RWPE2 (cell line): ENCODE data around the gene TRERF1.
"Not testable (repeated sequence)": the region's sequence is repeated elsewhere in the genome, so short reads cannot be mapped to it uniquely, and the experiment has no call there.

Experiments
- ATAC-seq: fragments of 200-7000 bp; cut with Tn5 transposase; 3 replicates; pipeline ENCODE4 v1.9.1; 2021; ENCODE audit warnings: low read depth
- DNase-seq: peaks from one replicate; pipeline ENCODE4 v3.0.0-alpha.2; 2020; ENCODE audit warnings: low spot score
- H3K27ac ChIP-seq: fragments of 450-650 bp; 2 replicates; pipeline ENCODE4 v1.5.1; 2017; ENCODE audit warnings: mild to moderate bottlenecking; ENCODE audit not compliant: poor library complexity, severe bottlenecking
- H3K27me3 ChIP-seq: fragments of 250-450 bp; sonication (Bioruptor Pico); 2 replicates; pipeline ENCODE4 v1.5.1; 2021; ENCODE audit warnings: mild to moderate bottlenecking, moderate library complexity; ENCODE audit not compliant: insufficient read depth, poor library complexity, severe bottlenecking
- H3K36me3 ChIP-seq: fragments of 250-450 bp; sonication (Bioruptor Pico); 2 replicates; pipeline ENCODE4 v1.5.1; 2020; ENCODE audit warnings: low read depth, mild to moderate bottlenecking, moderate library complexity
- H3K4me1 ChIP-seq: fragments of 250-450 bp; sonication (Bioruptor Pico); 2 replicates; pipeline ENCODE4 v1.5.1; 2021; ENCODE audit warnings: mild to moderate bottlenecking, moderate library complexity; ENCODE audit not compliant: insufficient read depth, poor library complexity, severe bottlenecking
- H3K4me3 ChIP-seq: fragments of 250-450 bp; sonication (Bioruptor Pico); 2 replicates; pipeline ENCODE4 v1.5.1; 2021; ENCODE audit warnings: mild to moderate bottlenecking, moderate library complexity; ENCODE audit not compliant: severe bottlenecking
- H3K9me3 ChIP-seq: fragments of 250-450 bp; sonication (Bioruptor Pico); 2 replicates; pipeline ENCODE4 v1.5.1; 2021; ENCODE audit warnings: mild to moderate bottlenecking, moderate library complexity; ENCODE audit not compliant: severe bottlenecking
- CTCF ChIP-seq: fragments of 450-650 bp; IDR thresholded peaks from one replicate; pipeline ENCODE4 v1.5.1; 2017; ENCODE audit warnings: mild to moderate bottlenecking, moderate library complexity; ENCODE audit not compliant: poor library complexity, severe bottlenecking

Gene TRERF1

GRCh38 chr6:42210551-42210950 is 241.2 kb downstream of the TRERF1 start:
- Histone ChIP-seq H3K4me1 (peaks cover 21% of the 10 kb centered on the region), H3K36me3 (peaks cover 94% of the 10 kb centered on the region), H3K4me3 (no peak overlapping the region), H3K27ac (no peak overlapping the region), H3K27me3 (no peaks in the 10 kb centered on the region), H3K9me3 (no peaks in the 10 kb centered on the region)
- TF ChIP-seq CTCF: no peak
- ATAC-seq (no peak), DNase-seq (no peak)

GRCh38 chr6:42207559-42207958 is 244.2 kb downstream of the TRERF1 start:
- not testable (repeated sequence) for H3K27me3 ChIP-seq, H3K4me1 ChIP-seq, H3K27ac ChIP-seq, ATAC-seq, H3K4me3 ChIP-seq, H3K9me3 ChIP-seq, DNase-seq
- H3K36me3 ChIP-seq: peaks cover 87% of the 10 kb centered on the region

- ATAC-seq (no peak), DNase-seq (no peak)
- TF ChIP-seq CTCF: no peak
- Histone ChIP-seq H3K36me3 (peaks cover 60% of the 10 kb centered on the region), H3K27ac (peak overlapping the region; percentile 26), H3K4me3 (no peak overlapping the region), H3K4me1 (peaks cover 7% of the 10 kb centered on the region), H3K27me3 (no peaks in the 10 kb centered on the region), H3K9me3 (no peaks in the 10 kb centered on the region)
Measured at GRCh38 chr6:42204768-42205282, 246.9 kb downstream of the TRERF1 start.

GRCh38 chr6:42203183-42203582 is 248.5 kb downstream of the TRERF1 start:
- Histone ChIP-seq H3K27me3 (no peaks in the 10 kb centered on the region), H3K4me3 (no peak overlapping the region), H3K36me3 (peaks cover 43% of the 10 kb centered on the region), H3K9me3 (no peaks in the 10 kb centered on the region), H3K4me1 (peaks cover 13% of the 10 kb centered on the region), H3K27ac (no peak overlapping the region)
- no peak for TF ChIP-seq CTCF
- ATAC-seq: no peak
- DNase-seq: no peak

GRCh38 chr6:42202131-42202915 is 249.4 kb downstream of the TRERF1 start:
- not testable (repeated sequence) for DNase-seq, H3K4me3 ChIP-seq, H3K27me3 ChIP-seq, H3K9me3 ChIP-seq, ATAC-seq, H3K27ac ChIP-seq
- peaks cover 34% of the 10 kb centered on the region for H3K36me3 ChIP-seq
- peaks cover 19% of the 10 kb centered on the region for H3K4me1 ChIP-seq

GRCh38 chr6:42201382-42201781 is 250.3 kb downstream of the TRERF1 start:
- Histone ChIP-seq H3K36me3 (peaks cover 28% of the 10 kb centered on the region), H3K4me3 (no peak overlapping the region), H3K27ac (peak overlapping the region; percentile 50), H3K27me3 (no peaks in the 10 kb centered on the region), H3K9me3 (no peaks in the 10 kb centered on the region), H3K4me1 (peaks cover 19% of the 10 kb centered on the region)
- no peak for DNase-seq
- ATAC-seq: no peak
- no peak for TF ChIP-seq CTCF
